ENCODE data around the gene UGT2A1. TPM values are rescaled to one million over a fixed set of nuclear protein-coding genes. Genes with fewer than 3 reads are reported as not detected.

Gene UGT2A1
- not detected for total RNA-seq

GRCh38 chr4:69653147-69653546 is at the start of gene UGT2A1:
Gene UGT2A1, minus strand, starts transcription at chr4:69653247. Its CDS starts 5,603 bp downstream, at chr4:69647644.
- no peaks in the 10 kb centered on the region for H3K27me3 ChIP-seq
- H3K27ac ChIP-seq = no peak within 1 kb of the TSS
- H3K36me3 ChIP-seq = no peaks in the 10 kb centered on the region
- no peak for TF ChIP-seq POLR2A (IDR thresholded peaks at IDR 0.05)
- TF ChIP-seq, protein P1, sequence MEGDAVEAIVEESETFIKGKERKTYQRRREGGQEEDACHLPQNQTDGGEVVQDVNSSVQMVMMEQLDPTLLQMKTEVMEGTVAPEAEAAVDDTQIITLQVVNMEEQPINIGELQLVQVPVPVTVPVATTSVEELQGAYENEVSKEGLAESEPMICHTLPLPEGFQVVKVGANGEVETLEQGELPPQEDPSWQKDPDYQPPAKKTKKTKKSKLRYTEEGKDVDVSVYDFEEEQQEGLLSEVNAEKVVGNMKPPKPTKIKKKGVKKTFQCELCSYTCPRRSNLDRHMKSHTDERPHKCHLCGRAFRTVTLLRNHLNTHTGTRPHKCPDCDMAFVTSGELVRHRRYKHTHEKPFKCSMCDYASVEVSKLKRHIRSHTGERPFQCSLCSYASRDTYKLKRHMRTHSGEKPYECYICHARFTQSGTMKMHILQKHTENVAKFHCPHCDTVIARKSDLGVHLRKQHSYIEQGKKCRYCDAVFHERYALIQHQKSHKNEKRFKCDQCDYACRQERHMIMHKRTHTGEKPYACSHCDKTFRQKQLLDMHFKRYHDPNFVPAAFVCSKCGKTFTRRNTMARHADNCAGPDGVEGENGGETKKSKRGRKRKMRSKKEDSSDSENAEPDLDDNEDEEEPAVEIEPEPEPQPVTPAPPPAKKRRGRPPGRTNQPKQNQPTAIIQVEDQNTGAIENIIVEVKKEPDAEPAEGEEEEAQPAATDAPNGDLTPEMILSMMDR (IDR thresholded peaks at IDR 0.05) = no peak
- H3K4me1 ChIP-seq = no peaks in the 10 kb centered on the region
- H3K9me3 ChIP-seq = no peaks in the 10 kb centered on the region
- H3K4me3 ChIP-seq = no peak within 1 kb of the TSS
- DNase-seq = no peak
- intact Hi-C loops (cut with DNase I; ENCODE audit: low total_unique reads) = no loop called here

DNA sequence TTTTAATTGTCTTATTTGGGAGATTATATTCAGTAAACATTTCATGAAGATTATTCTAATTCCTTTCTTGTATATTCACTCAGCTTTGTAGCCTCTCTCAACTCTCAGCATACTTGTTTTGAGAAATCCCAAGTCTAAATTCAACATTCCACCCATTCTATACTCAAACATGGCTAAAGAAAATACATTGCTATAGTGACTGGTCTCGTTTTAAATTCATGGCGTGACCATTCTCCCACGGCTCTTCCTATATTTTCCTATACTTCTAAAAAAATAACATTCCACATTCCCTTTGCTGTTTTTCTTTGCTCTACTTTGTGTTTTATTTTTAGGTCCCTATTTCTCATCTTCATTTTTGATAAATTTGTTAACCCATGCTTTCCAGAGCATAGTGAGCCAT is 49.2 kb upstream of the UGT2A1 start:
- Histone ChIP-seq H3K4me3 (no peak overlapping the region), H3K4me1 (no peaks in the 10 kb centered on the region), H3K36me3 (no peaks in the 10 kb centered on the region), H3K9me3 (no peaks in the 10 kb centered on the region), H3K27me3 (no peaks in the 10 kb centered on the region), H3K27ac (no peak overlapping the region)
- DNase-seq = no peak
- TF ChIP-seq, protein P1 (IDR thresholded peaks at IDR 0.05) = no peak
- TF ChIP-seq POLR2A (IDR thresholded peaks at IDR 0.05) = no peak
- intact Hi-C loops (cut with DNase I; ENCODE audit: low total_unique reads) = no loop called here

GRCh38 chr4:69701696-69702095 is 48.6 kb upstream of the UGT2A1 start:
- H3K27ac ChIP-seq = no peak overlapping the region
- no peaks in the 10 kb centered on the region for H3K36me3 ChIP-seq
- H3K9me3 ChIP-seq = no peaks in the 10 kb centered on the region
- H3K4me1 ChIP-seq = no peaks in the 10 kb centered on the region
- intact Hi-C loops (cut with DNase I; ENCODE audit: low total_unique reads) = no loop called here
- H3K27me3 ChIP-seq = no peaks in the 10 kb centered on the region
- DNase-seq = no peak
- no peak overlapping the region for H3K4me3 ChIP-seq
- TF ChIP-seq, protein P1 (IDR thresholded peaks at IDR 0.05) = no peak

GRCh38 chr4:69697536-69698242 is 44.6 kb upstream of the UGT2A1 start:
- intact Hi-C loops (cut with DNase I; ENCODE audit: low total_unique reads) = no loop called here

GRCh38 chr4:69689599-69689998 is 36.6 kb upstream of the UGT2A1 start:
- no peak for DNase-seq
- Histone ChIP-seq H3K27me3 (no peaks in the 10 kb centered on the region), H3K4me1 (no peaks in the 10 kb centered on the region), H3K9me3 (no peaks in the 10 kb centered on the region), H3K36me3 (no peaks in the 10 kb centered on the region), H3K4me3 (no peak overlapping the region), H3K27ac (no peak overlapping the region)
- intact Hi-C loops (cut with DNase I; ENCODE audit: low total_unique reads) = no loop called here
- TF ChIP-seq, protein P1 (IDR thresholded peaks at IDR 0.05) = peak in 2 of 4 experiments; percentile 28 to 50
- no peak for TF ChIP-seq POLR2A (IDR thresholded peaks at IDR 0.05)

More at GRCh38 chr4:69697536-69698242, 44.6 kb upstream of the UGT2A1 start:
- H3K9me3 ChIP-seq = no peaks in the 10 kb centered on the region
- no peak overlapping the region for H3K4me3 ChIP-seq
- no peak overlapping the region for H3K27ac ChIP-seq
- TF ChIP-seq, protein P1 (IDR thresholded peaks at IDR 0.05) = no peak
- TF ChIP-seq POLR2A (IDR thresholded peaks at IDR 0.05) = no peak
- no peaks in the 10 kb centered on the region for H3K36me3 ChIP-seq
- H3K27me3 ChIP-seq = no peaks in the 10 kb centered on the region
- no peaks in the 10 kb centered on the region for H3K4me1 ChIP-seq
- DNase-seq = no peak
